ENCODE measurements around the gene ZNF408.

Gene ZNF408

GRCh38 chr11:46676436-46677158 lies 24.2 kb upstream of the ZNF408 start:
- DNase-seq: no peak

- no peak for DNase-seq
Measured at GRCh38 chr11:46677169-46677568, 23.7 kb upstream of the ZNF408 start.

- DNase-seq: no peak
Measured at GRCh38 chr11:46677991-46678740, 22.7 kb upstream of the ZNF408 start.

- DNase-seq: no peak
Measured at GRCh38 chr11:46678741-46679130, 22.1 kb upstream of the ZNF408 start.

- no peak for DNase-seq
Measured at GRCh38 chr11:46679241-46680163, 21.3 kb upstream of the ZNF408 start.

GRCh38 chr11:46680164-46680760 lies 20.6 kb upstream of the ZNF408 start:
- no peak for DNase-seq

GRCh38 chr11:46680815-46681214 lies 20.0 kb upstream of the ZNF408 start:
- no peak for DNase-seq

- no peak for DNase-seq
Measured at GRCh38 chr11:46681814-46682213, 19.0 kb upstream of the ZNF408 start.

GRCh38 chr11:46682773-46683752 lies 17.8 kb upstream of the ZNF408 start:
- DNase-seq: no peak

GRCh38 chr11:46684367-46684766 lies 16.5 kb upstream of the ZNF408 start:
- no peak for DNase-seq

- no peak for DNase-seq
Measured at GRCh38 chr11:46686886-46687795, 13.7 kb upstream of the ZNF408 start.

GRCh38 chr11:46690702-46691101 lies 10.1 kb upstream of the ZNF408 start:
- no peak for DNase-seq

- DNase-seq: no peak
Measured at GRCh38 chr11:46692450-46692849, 8.4 kb upstream of the ZNF408 start.

GRCh38 chr11:46693597-46694012 lies 7.2 kb upstream of the ZNF408 start:
- DNase-seq: no peak

GRCh38 chr11:46694072-46694471 lies 6.8 kb upstream of the ZNF408 start:
- DNase-seq: no peak

- no peak for DNase-seq
Measured at GRCh38 chr11:46694607-46695006, 6.2 kb upstream of the ZNF408 start.

- DNase-seq: no peak
Measured at GRCh38 chr11:46695345-46696211, 5.3 kb upstream of the ZNF408 start.

GRCh38 chr11:46696212-46696558 lies 4.6 kb upstream of the ZNF408 start:
- DNase-seq: no peak

- DNase-seq: no peak
Measured at GRCh38 chr11:46697303-46697702, 3.5 kb upstream of the ZNF408 start.

GRCh38 chr11:46697723-46698122 lies 3.1 kb upstream of the ZNF408 start:
- no peak for DNase-seq

Measured in stimulated activated naive CD4-positive, alpha-beta T cell treated with Interleukin-2 at 50 U/mL for 16 hours (primary cell).